Measurements from ENCODE around the gene NUP58.

The NUP58 gene

DNA sequence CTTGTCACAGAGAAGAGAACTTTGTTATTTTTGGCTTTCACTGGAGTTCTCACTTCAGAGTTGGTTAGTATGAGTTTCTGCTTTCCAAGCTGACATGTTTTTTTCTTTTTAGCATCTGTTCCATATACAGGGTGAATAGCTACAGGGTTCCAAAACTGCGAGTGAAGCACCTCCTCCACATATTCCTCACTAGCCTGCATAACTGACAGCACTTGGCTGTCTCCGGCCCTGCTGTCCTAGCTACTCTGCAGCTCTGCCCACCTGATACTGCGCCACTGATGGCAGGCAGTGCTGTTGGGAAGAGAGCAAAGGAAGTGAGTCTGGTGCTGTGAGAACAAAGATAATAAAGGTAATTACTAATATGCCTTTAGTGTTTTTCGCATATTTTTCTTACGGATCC lies 77.1 kb downstream of the NUP58 start:
- no peak for DNase-seq

- DNase-seq, result no peak
Observed at GRCh38 chr13:25379011-25379410, 77.6 kb downstream of the NUP58 start.

DNA sequence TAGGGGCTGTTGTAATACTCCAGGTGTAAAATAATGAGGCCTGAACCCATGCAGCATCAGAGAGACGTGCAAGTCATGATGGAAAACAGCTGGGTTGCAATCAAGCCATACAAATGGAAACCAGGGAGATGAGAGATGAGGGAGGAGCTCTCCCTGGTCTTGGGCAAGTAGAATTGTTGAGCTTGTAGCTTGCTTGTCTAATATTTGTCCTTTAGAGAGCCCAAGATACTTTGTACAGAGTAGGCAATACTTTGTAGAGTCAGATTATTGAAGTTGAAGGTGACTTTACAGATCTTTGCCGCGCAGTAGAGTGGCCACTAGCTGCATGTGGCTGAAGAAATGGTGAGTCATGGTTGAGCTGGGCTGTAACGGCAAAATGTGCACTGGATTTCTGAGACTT lies 78.7 kb downstream of the NUP58 start:
- DNase-seq, result no peak

DNA sequence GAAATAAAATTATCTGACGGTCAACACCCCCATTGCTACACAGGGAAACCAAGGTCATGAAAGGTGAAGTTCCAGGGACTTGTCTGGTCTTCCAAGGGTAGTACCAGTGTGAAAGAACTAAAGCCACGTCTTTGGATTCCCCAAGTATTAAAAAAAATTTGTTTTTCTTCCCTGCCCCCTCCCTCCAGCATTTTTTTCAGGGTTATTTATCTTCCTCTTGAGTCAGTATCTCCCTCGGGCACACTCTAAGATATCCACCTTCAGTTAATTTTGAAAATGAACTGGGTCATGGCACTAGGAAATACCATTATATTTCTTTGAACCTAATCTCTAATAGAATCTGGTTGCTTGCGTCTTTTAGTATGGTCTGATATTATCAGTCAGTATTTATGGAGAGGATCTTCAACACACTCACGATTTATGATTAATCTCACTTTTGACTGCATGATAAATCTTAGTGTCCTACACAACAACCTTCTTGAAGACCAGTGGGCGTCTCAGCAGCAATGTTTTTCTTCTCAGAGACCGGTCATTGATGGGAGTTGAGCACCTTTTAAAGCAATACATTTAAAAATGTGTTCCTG lies 79.4 kb downstream of the NUP58 start:
- no peak for DNase-seq

GRCh38 chr13:25384758-25385410 lies 83.5 kb downstream of the NUP58 start:
- no peak for DNase-seq

- no peak for DNase-seq
Observed at GRCh38 chr13:25391932-25392331, 90.5 kb downstream of the NUP58 start.
